Keratinocyte (primary cell): ENCODE results near the gene PRSS35.

ENCODE experiments used
- EZH2 ChIP-seq: IDR thresholded peaks from one replicate; pipeline ENCODE4 v1.6.1; 2012; ENCODE audit warnings: inconsistent platforms, mild to moderate bottlenecking, low read length, moderate library complexity
- TF ChIP-seq, protein P1 (sequence below), 3 experiments: IDR thresholded peaks in 1 of 3; conservative IDR thresholded peaks in 1 of 3; optimal IDR thresholded peaks in 1 of 3; 2 replicates in 2 of 3; 3 replicates in 1 of 3; pipeline versions ENCODE3 to v1.5.1; 2011; ENCODE audit warnings: low read length in 3 of 3, mild to moderate bottlenecking in 3 of 3, moderate library complexity in 2 of 3, control low read depth in 1 of 3, inconsistent platforms in 1 of 3; ENCODE audit not compliant: insufficient read depth in 2 of 3; ENCODE audit errors: extremely low read depth in 1 of 3

DNA sequence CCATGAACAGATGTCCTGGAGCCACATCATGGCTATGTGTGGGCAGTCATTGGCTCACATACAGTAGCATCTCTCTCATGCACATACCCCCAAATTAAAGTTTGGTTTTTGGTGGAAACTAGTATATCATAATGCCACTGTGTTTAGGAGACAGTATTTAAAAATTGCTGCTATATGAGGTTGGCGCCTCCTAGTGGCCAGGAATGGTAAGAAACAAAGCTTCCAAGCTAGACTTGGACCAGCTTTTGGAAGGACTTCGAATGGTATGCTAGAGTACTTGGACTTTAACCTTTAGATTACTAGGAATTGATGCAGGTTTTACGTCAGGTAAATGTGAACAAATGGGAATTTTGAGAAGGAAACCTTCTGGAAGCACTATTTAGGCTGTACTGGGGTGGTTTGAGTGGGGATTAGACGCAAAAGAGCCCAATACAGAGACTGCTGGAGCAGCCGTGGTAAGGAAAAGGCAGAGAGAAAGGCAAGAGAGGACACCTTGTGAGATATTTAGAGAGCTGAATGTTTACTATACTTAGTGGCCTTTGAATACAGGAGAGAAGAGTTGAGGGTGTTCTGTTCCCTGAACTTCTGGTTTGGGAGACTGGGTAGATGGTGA is 23.8 kb downstream of the PRSS35 start:
- TF ChIP-seq, protein P1, sequence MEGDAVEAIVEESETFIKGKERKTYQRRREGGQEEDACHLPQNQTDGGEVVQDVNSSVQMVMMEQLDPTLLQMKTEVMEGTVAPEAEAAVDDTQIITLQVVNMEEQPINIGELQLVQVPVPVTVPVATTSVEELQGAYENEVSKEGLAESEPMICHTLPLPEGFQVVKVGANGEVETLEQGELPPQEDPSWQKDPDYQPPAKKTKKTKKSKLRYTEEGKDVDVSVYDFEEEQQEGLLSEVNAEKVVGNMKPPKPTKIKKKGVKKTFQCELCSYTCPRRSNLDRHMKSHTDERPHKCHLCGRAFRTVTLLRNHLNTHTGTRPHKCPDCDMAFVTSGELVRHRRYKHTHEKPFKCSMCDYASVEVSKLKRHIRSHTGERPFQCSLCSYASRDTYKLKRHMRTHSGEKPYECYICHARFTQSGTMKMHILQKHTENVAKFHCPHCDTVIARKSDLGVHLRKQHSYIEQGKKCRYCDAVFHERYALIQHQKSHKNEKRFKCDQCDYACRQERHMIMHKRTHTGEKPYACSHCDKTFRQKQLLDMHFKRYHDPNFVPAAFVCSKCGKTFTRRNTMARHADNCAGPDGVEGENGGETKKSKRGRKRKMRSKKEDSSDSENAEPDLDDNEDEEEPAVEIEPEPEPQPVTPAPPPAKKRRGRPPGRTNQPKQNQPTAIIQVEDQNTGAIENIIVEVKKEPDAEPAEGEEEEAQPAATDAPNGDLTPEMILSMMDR (optimal IDR thresholded peaks at IDR 0.05 in 1 of 3, IDR thresholded peaks at IDR 0.05 in 1 of 3, conservative IDR thresholded peaks at IDR 0.05 in 1 of 3; ENCODE audit: extremely low read depth in 1 of 3, insufficient read depth in 2 of 3, low read length in 3 of 3), result peak; percentile 62 to 81 (median 74)
- no peak for TF ChIP-seq EZH2
